Amygdala (tissue), 56 donors: ENCODE data around the gene MAP7.
A peak's percentile ranks its signal among the peaks of the same experiment; 100 is the strongest.
"Not testable (repeated sequence)": the region's sequence is repeated elsewhere in the genome, so short reads cannot be mapped to it uniquely, and the experiment has no call there.

Experiments
- DNase-seq, 56 donors: peaks; one replicate each; lab custom pipeline; 2025; lab: John Stamatoyannopoulos, UW

MAP7 gene

DNA sequence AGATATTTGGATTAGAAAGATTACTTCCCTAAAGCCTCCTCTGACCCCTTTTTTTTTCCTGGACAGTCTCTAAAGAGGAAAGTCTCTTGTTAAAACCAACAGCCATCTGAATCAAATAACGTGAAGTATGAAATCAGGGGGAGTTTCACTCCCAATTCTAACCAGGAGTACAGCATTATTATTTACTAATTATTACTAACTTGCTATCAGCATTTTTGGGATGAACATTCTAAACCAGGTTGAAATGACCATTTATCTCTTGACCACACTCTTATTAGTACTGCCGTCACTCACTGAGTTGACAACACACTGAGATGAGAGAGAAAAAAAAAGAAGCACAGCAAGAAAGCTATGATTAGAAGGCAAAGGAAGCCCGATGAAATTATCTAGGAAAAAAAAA, 146.2 kb downstream of the MAP7 start:
- no peak for DNase-seq

DNA sequence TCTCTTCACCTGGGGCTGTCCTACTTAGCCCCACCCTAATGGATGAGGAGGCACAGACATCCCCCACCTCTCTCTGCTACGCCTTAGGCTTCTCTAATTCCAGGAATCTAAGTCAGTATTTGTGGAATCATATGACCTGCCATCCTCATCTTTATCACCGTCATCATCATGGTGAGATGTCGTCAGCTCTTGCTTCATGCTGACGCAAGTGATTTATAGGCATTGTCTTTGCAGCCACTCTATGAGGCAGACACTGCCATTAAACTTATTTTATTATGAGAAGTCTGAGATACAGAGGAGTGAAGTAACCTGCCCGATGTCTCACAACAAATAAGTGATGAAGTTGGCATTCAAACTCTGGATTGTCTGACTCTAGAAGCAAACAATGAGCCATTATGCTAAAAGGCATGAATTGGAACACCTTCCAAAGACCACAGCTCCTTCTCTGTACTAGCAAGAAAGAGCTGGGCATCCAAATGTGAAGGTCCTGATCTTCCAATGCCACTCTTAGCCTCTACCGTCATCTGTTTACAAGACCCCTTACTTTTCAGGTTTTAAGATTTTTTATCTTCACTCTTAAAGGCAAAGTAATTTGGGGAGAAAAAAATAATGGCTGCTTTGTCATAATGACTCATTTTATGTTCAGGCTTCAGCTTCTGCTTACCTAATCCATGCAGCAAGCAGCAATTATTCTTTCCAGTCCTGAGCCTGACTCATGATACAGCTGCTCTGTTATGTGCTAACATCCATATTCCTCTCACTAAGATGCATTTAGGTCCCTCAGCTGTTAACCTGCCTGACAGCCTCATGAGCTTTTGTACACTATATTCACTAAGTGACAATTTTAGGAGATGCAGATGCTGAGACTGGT, 146.9 kb downstream of the MAP7 start:
- DNase-seq, result peak in 8 of 56 donors; percentile 1 to 50 (median 31)

DNA sequence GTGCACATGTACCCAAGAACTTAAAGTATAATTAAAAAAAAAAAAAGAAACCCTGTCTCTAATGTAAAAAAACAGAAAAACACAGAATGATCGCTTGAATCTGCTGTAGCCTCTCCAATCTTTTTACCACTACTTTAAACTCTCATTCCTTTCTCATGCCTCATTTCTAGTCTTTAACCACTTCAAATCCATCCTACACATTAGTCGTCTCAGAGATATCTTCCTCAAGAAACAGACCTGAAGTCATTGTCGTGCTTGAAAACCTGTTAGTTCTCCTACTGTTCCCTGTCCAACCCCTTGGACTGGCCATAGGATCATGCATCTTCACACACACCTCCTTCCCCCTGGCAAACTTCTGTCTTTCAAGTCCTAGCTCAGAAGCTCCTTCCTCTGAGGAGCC, 148.5 kb downstream of the MAP7 start:
- DNase-seq, result no peak

DNA sequence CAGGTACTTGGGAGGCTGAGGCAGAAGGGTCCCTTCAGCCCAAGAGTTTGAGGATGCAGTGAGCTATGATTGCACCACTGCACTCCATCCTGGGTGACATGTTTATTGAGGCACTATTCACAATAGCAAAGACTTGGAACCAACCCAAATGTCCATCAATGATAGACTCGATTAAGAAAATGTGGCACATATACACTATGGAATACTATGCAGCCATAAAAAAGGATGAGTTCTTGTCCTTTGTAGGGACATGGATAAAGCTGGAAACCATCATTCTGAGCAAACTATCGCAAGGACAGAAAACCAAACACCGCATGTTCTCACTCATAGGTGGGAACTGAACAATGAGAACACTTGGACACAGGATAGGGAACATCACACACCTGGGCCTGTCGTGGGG, 149.0 kb downstream of the MAP7 start:
- not testable (repeated sequence) for DNase-seq

DNA sequence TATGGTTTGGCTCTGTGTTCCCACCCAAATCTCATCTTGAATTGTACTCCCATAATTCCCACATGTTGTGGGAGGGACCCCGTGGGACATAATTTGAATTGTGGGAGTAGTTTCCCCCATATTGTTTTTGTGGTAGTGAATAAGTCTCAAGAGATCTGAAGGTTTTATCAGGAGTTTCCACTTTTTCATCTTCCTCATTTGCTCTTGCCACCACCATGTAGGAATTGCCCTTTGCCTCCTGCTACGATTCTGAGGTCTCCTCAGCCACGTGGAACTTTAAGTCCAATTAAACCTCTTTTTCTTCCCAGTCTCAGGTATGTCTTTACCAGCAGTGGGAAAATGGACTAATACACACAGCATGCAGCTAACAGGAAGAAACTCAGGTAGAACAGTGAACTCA, 151.8 kb downstream of the MAP7 start:
- DNase-seq, result no peak

DNA sequence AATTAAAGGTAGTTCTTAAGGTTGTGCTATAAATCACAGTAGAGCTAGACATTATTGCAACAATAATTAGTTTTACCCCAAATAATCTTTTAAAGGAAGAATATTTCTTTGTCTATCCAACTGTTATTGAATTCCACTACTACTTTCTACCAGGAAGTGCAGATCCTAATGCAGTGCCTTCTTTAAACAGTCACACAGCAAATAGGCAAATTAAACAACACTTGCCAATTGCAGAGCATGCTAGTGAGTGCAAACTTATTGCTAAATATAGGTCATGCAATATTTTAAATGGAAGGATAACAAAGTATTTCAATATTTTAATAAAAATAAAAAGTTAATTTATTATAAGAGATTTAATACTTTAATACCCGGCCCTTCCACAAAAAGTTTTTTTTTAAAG, 153.3 kb downstream of the MAP7 start:
- no peak for DNase-seq

DNA sequence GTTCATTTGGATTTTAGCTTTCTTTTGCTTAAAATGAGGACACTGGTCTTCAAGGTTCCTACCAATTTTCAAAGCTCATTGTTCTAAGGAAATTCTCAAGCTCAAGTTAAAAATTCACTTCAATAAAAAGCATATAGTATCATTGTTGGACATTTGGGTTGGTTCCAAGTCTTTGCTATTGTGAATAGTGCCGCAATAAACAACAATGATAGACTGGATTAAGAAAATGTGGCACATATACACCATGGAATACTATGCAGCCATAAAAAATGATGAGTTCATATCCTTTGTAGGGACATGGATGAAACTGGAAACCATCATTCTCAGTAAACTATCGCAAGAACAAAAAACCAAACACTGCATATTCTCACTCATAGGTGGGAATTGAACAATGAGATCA, 159.3 kb downstream of the MAP7 start:
- not testable (repeated sequence) for DNase-seq

DNA sequence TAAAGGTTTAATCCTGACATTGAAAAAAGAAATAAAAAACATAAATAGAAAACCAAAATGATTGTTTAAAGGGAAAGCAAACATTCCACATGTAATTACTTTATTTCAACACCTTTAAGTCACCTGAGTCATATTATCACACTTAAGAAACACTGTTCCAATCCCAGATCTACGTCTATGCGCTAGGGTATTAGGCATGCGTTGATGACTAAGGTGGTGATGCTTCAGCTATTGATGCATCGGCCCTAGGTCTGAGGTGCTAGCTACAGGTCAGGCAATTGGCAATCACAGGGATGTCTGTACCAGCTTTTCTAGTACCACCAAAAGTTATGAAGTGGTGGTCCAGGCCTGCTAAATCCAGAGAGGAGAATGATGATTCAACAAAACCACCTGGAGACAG, 162.9 kb downstream of the MAP7 start:
- DNase-seq, result no peak

DNA sequence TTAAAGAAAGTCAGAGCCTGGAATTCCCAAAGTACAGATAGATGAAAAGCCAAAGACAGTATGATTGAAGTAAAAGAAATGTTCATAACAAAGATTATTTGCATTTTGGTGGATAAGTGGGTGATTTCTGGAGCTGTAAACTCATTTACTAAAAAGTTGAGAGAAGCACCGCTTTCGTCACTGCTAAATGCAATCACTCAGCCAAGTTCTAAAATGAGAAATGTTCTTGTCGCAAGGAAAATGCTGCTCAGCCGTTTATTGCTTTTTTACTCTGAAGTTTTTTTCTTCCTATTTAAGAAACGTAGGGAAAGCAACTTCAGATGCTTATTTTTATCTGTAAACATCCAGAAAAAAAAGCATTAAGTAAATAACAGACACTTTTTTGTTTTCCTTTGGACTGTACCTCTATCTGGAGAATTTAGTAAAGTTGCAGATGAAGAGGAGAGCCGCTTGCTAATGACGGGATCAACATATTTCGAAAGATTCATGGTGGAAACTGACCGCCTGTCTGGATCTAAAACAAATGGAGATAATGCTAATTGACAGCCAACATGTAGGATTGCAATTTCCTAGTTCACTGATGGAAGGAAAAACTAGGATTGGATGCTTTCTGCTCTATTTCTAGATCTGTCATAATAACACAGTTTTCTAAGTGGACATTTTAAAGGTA, 166.8 kb downstream of the MAP7 start:
- DNase-seq, result no peak

DNA sequence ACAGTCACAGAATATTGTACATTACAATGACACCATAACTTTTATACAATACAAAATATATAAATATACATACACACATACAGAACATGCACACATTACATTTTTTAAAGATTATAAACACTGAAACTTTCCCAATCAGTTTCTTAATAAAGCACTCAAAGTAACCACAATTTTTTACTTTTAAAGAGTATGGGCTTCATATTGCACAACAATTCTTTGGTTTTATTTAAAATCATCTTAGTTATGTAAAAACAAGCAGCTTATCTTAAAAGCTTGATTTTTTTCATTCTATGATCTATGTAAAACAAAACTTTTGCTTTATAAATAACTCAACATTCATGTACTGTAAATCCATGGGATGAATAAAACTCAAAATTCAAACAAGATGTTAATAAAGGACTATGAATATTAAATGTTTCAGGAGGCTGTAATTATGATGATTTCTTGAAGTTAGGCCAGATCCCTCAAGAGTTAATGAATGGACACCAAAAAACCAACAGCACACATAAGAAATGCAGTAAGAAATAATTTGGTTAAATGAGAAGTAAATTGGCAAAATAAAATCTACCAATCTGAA, 167.5 kb downstream of the MAP7 start:
- no peak for DNase-seq

DNA sequence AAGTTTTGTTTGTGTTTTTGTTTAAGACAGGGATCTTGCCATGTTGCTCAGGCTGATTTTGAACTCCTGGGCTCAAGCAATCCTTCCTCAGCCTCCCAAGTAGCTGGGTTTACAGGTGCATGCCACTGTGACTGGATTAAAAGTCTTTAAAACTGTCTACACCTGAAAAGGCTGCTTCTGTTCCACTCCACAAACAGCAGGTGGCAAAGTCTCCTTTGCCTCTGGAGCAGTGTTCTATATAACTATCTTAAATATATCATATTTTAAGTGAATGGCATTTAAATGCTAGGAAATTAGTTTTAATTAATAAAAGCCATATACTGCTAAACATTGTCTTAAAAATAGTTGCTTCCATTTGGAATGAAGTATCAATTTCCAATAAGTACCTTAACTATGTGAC, 171.3 kb downstream of the MAP7 start:
- no peak for DNase-seq

DNA sequence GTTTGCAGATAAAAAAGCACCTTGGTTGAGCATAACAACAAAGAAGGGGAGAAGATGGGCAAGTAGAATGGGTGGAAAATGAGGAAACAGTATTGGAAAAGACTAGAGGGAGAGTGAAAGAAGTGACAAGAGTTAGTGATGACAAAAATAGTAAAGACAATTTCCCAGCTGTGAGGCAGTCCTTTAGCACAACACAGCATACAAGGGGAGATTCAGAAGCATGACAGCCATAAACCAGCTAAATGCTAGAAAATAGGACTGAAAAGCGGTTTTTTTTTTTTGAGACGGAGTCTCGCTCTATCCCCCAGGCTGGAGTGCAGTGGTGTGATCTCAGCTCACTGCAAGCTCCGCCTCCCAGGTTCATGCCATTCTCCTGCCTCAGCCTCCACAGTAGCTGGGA, 174.4 kb downstream of the MAP7 start:
- DNase-seq, result not testable (repeated sequence)

DNA sequence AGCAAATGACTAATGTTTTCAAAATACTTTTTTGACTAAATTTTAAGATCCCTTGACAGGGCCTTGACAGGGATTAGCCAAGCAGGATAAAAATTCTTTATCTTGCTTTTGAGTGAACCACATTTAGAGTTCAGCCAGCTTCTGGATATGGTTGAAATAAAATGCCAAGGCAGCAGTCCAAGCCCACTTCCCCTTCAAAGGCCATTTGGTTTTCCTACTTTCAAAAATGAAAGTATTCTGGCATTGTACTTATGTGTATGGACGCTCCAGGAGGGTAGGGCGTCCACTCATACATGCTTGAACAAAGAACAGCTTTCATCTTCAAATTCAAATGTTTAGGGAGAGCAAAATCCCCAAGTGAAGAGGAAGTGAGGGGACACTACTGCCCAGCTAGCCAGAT, 178.3 kb downstream of the MAP7 start:
- no peak for DNase-seq

DNA sequence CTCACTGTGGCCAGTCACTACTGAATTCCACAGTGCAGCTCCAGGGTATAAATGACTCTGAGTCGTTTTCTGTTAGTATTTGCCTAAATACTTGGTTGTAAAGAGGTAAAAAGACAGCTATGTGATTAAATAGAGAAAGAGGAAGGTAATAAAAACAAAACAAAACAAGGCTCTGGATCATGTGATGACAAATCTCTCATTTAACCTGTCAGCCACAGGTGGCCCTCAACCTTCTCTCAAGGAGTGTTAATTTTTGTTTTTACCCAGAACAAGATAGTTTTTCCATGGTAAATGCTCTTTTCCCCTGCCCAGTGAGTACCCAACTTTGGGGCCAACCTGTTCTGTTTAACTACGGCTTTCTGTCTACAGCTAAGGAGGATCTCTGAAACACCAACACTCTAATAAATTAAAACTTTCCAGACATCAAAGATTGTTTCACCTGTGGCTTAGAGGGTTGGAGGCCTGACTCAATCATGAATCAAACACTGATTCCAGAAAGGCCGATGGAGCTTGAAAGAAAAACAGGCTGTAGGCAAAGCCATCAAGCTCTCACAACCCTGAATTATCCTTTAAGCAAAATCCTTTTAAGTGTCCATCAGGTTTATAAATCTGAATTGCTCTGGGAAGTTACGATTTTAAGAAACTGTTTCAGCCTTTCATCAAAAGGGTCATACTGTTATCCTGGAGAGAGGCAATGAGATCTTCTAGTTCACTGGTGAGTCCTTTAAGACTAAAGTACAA, 179.1 kb downstream of the MAP7 start:
- no peak for DNase-seq

DNA sequence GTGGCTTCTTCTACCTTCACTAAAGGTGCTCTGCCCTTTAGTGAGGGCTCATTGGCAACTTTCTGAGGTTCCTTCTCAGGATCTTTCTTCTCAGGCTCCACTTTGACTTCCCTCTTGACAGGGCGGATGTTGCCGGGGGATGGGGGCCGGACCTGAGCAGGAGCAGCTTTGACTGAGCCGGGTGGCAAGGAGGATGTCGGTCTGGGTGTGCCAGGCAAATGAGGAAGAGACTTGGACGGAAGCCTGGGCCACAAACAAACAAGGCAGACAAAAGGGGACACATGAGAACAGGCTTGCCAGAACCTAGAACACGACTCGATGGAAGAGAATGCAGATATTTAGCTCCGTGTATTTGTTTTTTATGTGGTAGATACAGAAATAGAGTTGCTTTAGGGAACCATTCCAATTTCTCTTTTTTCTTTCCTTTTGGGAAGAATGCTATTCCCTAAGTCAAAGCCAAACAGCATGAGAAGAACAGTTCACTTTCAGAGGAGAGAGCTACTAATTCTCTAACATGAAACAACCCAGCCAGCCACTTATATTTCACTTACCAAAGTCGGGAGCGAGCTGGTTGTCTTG, 184.4 kb downstream of the MAP7 start:
- DNase-seq, result peak in 35 of 56 donors; percentile 17 to 66 (median 36)

DNA sequence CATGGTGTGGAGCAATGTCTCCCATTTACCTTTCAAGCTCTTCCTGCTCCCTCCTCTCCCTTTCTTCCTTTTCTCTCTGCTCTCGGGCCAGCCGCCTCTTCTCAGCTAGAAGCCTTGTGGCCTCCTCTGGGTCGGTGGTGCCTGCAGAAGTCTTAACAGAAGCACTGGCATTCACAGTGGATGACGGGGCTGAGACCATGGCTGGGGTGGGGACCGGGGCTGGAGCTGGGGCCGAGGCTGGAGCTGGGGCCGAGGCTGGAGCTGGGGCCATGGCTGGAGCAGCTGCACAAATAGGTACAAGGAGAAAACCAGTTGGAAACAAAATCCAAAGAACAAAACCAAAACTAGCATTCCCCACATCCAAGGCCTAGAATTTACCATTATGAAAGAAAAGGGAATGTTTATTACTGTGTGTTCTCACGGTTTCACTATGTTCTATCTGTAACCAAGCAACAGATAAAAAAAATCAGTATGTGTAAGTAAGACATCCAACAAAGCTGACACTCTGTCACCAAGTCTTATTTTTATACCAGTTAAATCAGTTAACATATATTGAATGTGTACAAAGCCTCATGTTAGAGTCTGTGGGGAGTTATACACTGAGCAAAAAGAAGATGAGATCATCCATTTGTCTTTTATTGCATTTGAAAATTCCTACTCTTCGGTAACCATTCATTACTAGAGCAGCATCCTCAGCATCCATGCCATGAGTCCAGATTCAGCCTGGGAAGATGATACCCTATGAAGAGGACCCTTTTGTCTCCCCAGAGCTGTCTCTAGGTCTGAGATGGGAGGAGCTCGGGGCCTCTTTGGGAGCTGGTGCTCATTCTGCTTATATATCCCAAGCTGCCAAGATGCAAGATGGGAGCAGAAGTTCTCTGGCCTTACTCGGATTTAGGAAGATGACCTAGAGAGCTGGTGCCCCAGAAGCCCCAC, 187.5 kb downstream of the MAP7 start:
- peak in 3 of 56 donors; percentile 23 to 28 (median 25) for DNase-seq

DNA sequence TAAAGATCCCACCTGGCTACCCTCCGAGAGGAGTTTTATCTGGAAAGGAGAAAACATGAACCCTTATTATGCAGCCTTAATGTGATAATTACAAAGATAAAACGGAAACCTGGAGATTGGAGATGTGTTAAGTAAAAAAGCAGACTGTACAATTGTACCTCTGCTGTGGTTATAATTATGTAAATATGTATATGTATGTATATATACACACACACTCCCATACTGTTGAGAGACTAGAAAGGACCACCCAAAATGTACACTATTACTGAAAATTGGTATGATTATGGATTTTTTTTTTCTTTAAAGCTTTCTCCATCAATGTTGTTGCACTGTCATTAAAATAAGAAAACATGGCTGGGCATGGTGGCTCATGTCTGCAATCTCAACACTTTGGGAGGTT, 188.4 kb downstream of the MAP7 start:
- DNase-seq, result no peak

DNA sequence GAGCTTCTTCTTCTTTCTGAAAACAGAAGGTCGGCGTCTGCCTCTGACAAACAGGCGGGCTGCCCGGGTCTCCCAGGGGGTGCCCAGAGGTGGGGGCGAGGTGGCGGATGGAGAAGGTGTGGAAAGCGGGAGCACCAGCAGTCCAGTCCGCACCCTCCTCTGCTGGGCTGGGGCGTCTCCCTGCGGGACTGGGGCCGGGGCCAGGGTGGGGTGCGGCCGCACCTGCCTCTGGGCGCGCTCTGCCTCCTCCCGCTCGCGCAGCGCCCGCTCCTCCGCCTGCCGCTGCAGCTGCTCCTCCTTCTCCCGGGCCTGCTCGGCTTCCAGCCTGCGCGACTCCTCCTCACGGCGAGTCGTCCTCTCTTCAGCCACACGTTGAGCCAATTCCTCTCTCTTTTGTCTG, 189.4 kb downstream of the MAP7 start:
- DNase-seq, result no peak

DNA sequence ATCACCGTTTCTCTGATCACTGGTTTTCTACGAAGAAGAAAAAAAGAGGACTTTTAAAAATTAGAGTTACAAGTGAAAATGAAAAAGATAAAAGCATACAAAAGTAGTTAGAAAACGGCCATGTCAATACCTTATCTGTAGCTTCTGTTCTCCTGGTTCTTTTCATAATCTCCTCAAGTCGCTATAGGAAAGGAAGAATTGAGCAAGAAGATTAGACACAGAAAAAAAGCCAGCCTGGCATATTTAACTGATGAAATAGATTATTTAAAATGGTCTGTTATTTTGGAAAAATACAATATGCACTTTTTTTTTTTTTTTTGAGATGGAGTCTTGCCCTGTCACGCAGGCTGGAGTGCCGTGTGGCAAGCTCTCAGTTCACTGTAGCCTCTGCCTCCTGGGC, 190.4 kb downstream of the MAP7 start:
- no peak for DNase-seq
